HG03097 (cell line): ENCODE results near the gene CELSR3.
A peak's percentile ranks its signal among the peaks of the same experiment; 100 is the strongest.

Experiments used
- ATAC-seq: cut with Tn5 transposase; IDR thresholded peaks from one replicate; pipeline ENCODE4 v1.9.1; 2021; ENCODE audit not compliant: unreplicated experiment, low FRiP score

The CELSR3 gene

DNA sequence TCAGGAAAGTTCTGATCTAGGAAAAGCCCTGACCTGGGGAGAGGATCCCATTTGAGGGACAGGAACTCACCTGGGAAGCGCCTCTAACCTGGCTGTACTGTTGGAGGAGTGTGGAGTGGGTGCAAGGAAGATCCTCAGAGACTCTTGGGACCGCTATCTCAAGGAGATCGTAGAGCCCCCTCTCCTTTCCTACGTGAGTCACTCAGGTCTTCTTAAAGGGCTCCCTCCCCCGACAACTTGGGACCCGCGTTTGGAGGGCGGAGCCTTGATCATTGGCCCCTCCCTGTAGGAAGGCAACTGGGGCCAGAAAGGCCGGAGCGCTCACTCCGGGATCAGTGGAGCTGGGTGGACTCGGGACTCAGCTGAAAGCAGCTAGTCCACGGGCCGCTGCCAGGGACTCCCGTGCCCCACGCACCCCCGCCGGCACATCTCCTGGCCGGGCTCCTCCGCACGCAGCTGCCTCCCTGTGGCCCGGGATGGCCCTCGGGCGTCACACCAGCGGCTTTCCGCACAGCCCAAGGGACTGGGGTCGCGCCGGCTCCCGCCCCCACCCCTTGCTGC, 27.9 kb downstream of the CELSR3 start:
- no peak for ATAC-seq

DNA sequence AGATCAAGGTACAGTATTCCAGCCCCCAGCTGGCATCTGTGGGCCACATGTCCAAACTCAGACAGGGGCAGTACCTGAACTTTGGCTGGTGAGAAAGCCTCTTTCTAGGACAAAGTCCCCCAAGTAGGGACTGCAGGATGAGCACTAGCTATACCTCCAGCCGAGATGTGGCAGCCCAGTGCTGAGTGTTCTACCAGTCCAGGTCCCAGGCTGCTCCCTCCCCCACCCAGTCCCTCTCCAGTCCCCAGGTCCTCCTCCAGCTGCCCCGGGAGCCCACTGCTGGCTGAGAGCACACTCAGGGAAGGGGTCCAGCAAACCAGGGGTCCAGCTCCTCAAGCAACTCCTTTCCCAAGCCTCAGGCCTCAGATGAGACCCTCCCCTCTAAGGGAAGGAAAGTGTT, 28.9 kb downstream of the CELSR3 start:
- no peak for ATAC-seq

DNA sequence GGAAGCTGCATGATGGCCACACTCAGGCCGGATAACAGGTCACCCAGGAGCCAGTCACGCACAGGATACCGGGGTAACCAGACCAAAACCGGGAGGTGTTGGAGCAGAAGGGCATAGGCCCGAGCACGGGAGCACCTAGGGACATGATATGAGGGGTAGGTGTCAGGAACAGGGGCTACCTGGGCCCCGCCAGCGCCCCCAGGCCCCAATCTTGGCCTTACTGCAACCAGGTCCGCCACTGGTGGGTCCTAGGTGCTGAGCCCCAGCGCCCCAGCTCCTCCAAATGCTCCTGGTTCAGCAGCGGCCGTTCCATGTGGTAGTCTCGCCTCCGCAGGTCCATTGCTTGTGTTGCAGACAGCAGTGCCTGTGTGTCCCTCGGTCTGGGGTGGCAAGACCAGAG, 29.4 kb downstream of the CELSR3 start:
- ATAC-seq: no peak

- no peak for ATAC-seq
Measured at GRCh38 chr3:48631516-48632448, 30.9 kb downstream of the CELSR3 start.

GRCh38 chr3:48630833-48631232, 31.9 kb downstream of the CELSR3 start:
- no peak for ATAC-seq

- ATAC-seq: no peak
Measured at GRCh38 chr3:48630407-48630806, 32.3 kb downstream of the CELSR3 start.

GRCh38 chr3:48629894-48630293, 32.8 kb downstream of the CELSR3 start:
- no peak for ATAC-seq

GRCh38 chr3:48628277-48629017, 34.2 kb downstream of the CELSR3 start:
- ATAC-seq: no peak

GRCh38 chr3:48625600-48625999, 37.1 kb downstream of the CELSR3 start:
- no peak for ATAC-seq

DNA sequence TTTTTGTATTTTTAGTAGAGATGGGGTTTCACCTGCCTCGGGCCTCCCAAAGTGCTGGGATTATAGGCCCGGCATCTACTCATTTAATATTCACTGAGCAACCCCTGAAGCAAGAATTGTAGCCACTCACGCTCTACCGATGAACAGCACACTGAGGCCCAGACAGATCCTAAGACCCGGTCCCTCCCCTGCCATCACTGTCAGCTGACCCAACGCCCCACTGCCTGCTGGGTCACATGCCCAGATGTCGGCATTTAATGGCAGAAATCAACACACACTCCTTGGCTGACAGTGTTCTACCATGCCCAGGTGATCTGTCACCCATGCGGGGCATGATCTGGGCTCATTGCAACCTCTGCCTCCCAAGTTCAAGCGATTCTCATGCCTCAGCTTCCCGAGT, 37.9 kb downstream of the CELSR3 start:
- ATAC-seq: no peak

GRCh38 chr3:48623851-48624547, 38.7 kb downstream of the CELSR3 start:
- no peak for ATAC-seq

DNA sequence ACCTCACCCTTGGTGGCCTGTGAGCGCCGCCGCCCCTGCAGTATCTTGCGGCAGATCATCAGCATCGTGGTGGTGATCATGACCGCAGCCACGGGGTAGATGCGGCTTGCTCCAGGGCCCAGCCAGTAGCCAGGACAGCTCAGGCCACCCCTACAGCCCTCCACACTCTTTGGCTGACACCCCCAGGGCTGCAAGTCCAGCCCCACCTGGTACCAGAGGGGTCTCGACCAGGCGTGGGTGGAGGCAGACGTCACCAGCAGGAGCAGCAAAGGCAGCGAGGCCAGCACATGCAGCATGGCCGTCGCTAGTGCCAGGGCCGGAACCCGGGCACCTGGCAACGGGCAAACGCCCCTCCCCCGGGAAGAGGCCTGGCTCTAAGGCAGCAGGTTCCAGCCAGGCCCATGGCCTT, 41.2 kb downstream of the CELSR3 start, which contains the start of gene TMEM89:
Gene TMEM89, minus strand, starts transcription at position 309 of the 409 bp plus-strand sequence. Its CDS starts 13 bp downstream, at position 296.
- no peak for ATAC-seq

DNA sequence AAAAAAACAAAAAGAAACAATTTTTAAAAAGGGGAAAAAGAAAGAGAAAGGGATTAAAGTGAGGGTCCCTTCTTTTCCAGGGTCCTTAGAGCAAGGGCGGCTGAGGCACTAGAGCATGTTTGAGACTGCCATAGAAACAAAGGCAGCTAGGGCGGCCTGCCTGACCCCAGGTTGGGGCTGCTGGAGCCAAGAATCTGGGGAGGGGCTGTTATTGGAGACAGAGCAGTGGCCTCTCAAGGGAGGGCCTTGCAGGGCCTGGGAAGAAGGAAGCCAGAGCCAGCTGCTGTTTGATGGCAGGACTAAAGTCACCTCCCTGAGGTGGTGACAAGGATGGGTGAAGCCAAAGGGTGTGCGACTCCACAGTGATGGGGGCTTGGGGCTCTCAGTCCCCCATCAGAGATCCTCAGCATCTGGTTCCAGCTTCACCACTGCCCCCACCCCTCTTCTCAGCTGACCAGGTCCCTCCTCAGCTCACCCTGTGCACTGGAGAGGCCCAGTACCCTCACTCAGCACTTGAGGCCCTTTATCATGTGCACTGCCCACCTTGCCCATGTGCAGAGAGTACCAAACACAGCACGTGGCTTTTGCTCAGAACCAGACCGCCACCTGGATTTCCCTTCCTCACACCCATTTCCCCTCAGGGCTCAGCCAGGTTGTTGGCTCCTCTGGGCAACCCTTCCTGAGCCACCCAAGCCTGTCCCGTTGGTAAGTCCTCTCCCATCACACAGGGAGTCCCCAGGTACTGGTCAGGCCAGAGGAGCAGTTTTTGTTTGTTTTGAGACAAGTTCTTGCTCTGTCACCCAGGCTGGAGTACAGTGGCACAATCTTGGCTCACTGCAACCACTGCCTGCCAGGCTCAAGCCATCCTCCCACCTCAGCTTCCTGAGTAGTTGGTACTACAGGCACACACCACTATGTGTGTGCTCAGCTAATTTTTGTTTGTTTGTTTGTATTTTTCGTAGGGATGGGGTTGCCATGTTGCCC, 42.9 kb downstream of the CELSR3 start:
- ATAC-seq: no peak

GRCh38 chr3:48617559-48617958, 45.1 kb downstream of the CELSR3 start:
- ATAC-seq: no peak

DNA sequence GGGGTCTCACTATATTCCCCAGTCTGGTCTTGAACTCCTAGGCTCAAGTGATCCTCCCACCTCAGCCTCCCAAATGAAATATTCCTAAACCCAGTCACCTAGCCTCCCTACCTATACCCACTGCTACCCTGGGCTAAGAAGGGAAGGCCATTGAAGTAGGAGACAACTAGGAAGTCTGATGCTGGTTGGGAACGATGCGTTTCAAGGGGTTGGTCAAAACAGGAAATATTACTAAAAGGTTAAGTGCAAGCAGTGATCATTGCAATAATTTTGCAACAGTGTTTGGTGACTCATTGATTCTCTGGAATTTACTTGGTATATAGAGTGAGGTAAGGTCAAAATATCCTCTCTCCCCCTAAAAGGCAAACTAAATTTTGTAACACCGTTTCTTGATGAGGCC, 48.6 kb downstream of the CELSR3 start:
- ATAC-seq: no peak

DNA sequence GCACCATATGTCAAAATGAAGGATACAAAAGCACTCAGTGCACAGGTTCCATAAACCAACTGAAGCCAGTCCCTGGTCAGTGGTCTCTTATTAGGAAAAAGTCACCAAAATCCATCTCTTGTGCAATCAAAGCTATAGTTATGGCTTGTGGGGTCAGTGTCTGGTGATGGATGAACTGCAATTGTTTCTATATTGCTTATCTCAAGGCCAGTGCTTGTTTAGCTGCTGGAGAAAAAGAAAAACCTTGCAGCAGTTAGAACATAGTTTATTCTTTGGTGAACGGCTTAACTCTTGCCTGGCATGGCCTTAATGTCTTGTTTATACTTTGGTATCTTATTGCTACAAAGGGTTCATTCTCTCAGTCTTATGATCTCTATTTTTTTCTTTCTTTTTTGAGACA, 50.4 kb downstream of the CELSR3 start:
- no peak for ATAC-seq

GRCh38 chr3:48609088-48610005, 53.3 kb downstream of the CELSR3 start, which contains the start of gene UQCRC1:
TSS of gene UQCRC1 (minus strand) at chr3:48609646. CDS start at chr3:48609620, 26 bp downstream.
- ATAC-seq: peak; percentile 95

DNA sequence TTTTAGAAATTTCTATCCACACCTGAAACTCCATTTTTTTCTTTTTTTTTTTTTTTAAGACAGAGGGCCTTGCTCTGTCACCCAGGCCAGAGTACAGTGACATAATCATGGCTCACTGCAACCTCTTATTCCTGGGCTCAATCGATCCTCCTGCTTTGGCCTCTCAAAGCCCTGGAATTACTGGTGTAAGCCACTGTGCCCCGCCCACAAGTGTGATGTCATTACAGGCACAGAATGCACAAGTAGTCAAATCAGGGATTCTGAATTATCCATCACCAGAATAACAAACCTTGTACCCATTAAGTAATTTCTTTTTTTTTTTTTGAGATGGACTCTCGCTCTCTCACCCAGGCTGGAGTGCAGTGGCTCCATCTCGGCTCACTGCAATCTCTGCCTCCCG, 55.2 kb downstream of the CELSR3 start:
- ATAC-seq: no peak
